Uterus (tissue), 4 donors: ENCODE measurements around the gene TBCD. TPM values are rescaled to one million over a fixed set of nuclear protein-coding genes. Genes with fewer than 3 reads are reported as not detected.

Experiments
- DNase-seq, 2 donors: peaks; one replicate each; pipeline ENCODE4 v3.0.0-alpha.2; 2019 to 2020
- H3K27ac ChIP-seq, 2 donors: fragments of 200-600 bp; sonication (generic); 1 replicate in 1 of 2; 2 replicates in 1 of 2; pipeline ENCODE4 v1.5.1; 2016 to 2018
- H3K27me3 ChIP-seq, 2 donors: fragments of 200-600 bp; sonication (generic); one replicate each; pipeline ENCODE4 v1.5.1; 2018 to 2019; ENCODE audit warnings: control low read depth in 1 of 2
- H3K36me3 ChIP-seq, 2 donors: fragments of 200-600 bp; sonication (generic); one replicate each; pipeline ENCODE4 v1.5.1; 2019; ENCODE audit warnings: control low read depth in 1 of 2
- H3K4me1 ChIP-seq, 2 donors: fragments of 200-600 bp; sonication (generic); one replicate each; pipeline ENCODE4 v1.5.1; 2018 to 2019; ENCODE audit warnings: control low read depth in 1 of 2
- H3K4me3 ChIP-seq, 2 donors: fragments of 200-600 bp; sonication (generic); 1 replicate in 1 of 2; 2 replicates in 1 of 2; pipeline ENCODE4 v1.5.1; 2018 to 2019; ENCODE audit warnings: mild to moderate bottlenecking in 1 of 2
- H3K9me3 ChIP-seq, 2 donors: fragments of 200-600 bp; sonication (generic); one replicate each; pipeline ENCODE4 v1.5.1; 2019; ENCODE audit warnings: control low read depth in 1 of 2
- CTCF ChIP-seq, 4 experiments: fragments of 200-600 bp in 2 of 4; fragments of 450-650 bp in 2 of 4; sonication (generic) in 2 of 4; IDR thresholded peaks; one replicate each; pipeline ENCODE4 v1.5.1; 2016 to 2019; ENCODE audit warnings: antibody characterized with exemption in 4 of 4, mild to moderate bottlenecking in 2 of 4, moderate library complexity in 1 of 4
- POLR2A ChIP-seq, 2 donors: fragments of 450-650 bp; IDR thresholded peaks; one replicate each; pipeline ENCODE4 v1.6.1; 2016; ENCODE audit warnings: antibody characterized with exemption in 2 of 2, mild to moderate bottlenecking in 1 of 2, moderate library complexity in 1 of 2
- intact Hi-C: fragments of 100-400 bp; cut with DNase I; formaldehyde crosslinking; loops from one replicate; pipeline ENCODE4 v1.15.1; 2023; ENCODE audit warnings: low total_unique reads
- total RNA-seq, 4 donors: library from RNA; depleted of rRNA in 3 of 4; stranded (reverse); fragments of >200 nt in 3 of 4; gene quantifications; one replicate each; pipeline versions ENCODE4 v1.1.0 to v1.2.4, GENCODE V29; 2014 to 2023
- donor health status: DM: yes; HTN: yes; CAD: no.

Gene TBCD
- total RNA-seq, 4 donors from 2014 or later, result 35.9 to 142 (median 61.3) TPM

GRCh38 chr17:82722341-82723013 lies 29.4 kb upstream of the TBCD start:
- Histone ChIP-seq H3K4me1 (peaks cover 0 to 4% of the 10 kb centered on the region in 2 donors), H3K36me3 (no peaks in the 10 kb centered on the region), H3K27ac (no peak overlapping the region), H3K27me3 (no peaks in the 10 kb centered on the region), H3K4me3 (no peak overlapping the region), H3K9me3 (no peaks in the 10 kb centered on the region)
- no peak for DNase-seq
- TF ChIP-seq CTCF (IDR thresholded peaks at IDR 0.05), result no peak
- no peak for TF ChIP-seq POLR2A (IDR thresholded peaks at IDR 0.05)
- intact Hi-C loops, result no loop called here

- Histone ChIP-seq H3K4me1 (no peaks in the 10 kb centered on the region), H3K9me3 (no peaks in the 10 kb centered on the region), H3K27ac (no peak overlapping the region), H3K4me3 (no peak overlapping the region), H3K36me3 (no peaks in the 10 kb centered on the region), H3K27me3 (no peaks in the 10 kb centered on the region)
- DNase-seq, result no peak
- TF ChIP-seq POLR2A (IDR thresholded peaks at IDR 0.05) (no peak), CTCF (IDR thresholded peaks at IDR 0.05) (no peak)
- intact Hi-C loops, result no loop called here
These were observed 28.6 kb upstream of the TBCD start for GRCh38 chr17:82723169-82723807.

- Histone ChIP-seq H3K4me1 (no peaks in the 10 kb centered on the region), H3K27ac (no peak overlapping the region), H3K4me3 (no peak overlapping the region), H3K36me3 (no peaks in the 10 kb centered on the region), H3K27me3 (no peaks in the 10 kb centered on the region), H3K9me3 (no peaks in the 10 kb centered on the region)
- TF ChIP-seq POLR2A (IDR thresholded peaks at IDR 0.05), result no peak
- intact Hi-C loops, result no loop called here
- DNase-seq, result no peak
These were observed 25.4 kb upstream of the TBCD start for GRCh38 chr17:82726427-82726826.

GRCh38 chr17:82729479-82730260 lies 22.2 kb upstream of the TBCD start:
- TF ChIP-seq POLR2A (IDR thresholded peaks at IDR 0.05) (no peak), CTCF (IDR thresholded peaks at IDR 0.05) (no peak)
- no peaks in the 10 kb centered on the region for H3K4me1 ChIP-seq
- no peak overlapping the region for H3K27ac ChIP-seq
- H3K36me3 ChIP-seq, result no peaks in the 10 kb centered on the region
- H3K4me3 ChIP-seq, result no peak overlapping the region
- H3K27me3 ChIP-seq, result no peaks in the 10 kb centered on the region
- DNase-seq, result no peak
- H3K9me3 ChIP-seq, result no peaks in the 10 kb centered on the region
- intact Hi-C loops, result no loop called here

GRCh38 chr17:82732118-82732743 lies 19.6 kb upstream of the TBCD start:
- no peak for TF ChIP-seq POLR2A (IDR thresholded peaks at IDR 0.05)
- TF ChIP-seq CTCF (IDR thresholded peaks at IDR 0.05), result no peak
- Histone ChIP-seq H3K27ac (no peak overlapping the region), H3K4me1 (no peaks in the 10 kb centered on the region), H3K9me3 (no peaks in the 10 kb centered on the region), H3K4me3 (no peak overlapping the region), H3K36me3 (no peaks in the 10 kb centered on the region), H3K27me3 (no peaks in the 10 kb centered on the region)
- no peak for DNase-seq
- intact Hi-C loops, result no loop called here
